ENCODE measurements around the gene ZNF710. TPM values are rescaled to one million over a fixed set of nuclear protein-coding genes. Genes with fewer than 3 reads are reported as not detected.
A peak's percentile ranks its signal among the peaks of the same experiment; 100 is the strongest.

Gene ZNF710
- total RNA-seq, 4 donors from 2014 or later: 27.3 to 43.4 (median 35.6) TPM

GRCh38 chr15:90101969-90102890, 101.1 kb downstream of the ZNF710 start, which contains the start of gene IDH2:
IDH2 (minus strand) TSS chr15:90102468; CDS start chr15:90102390, 78 bp downstream.
- H3K4me1 ChIP-seq: peaks cover 10 to 67% (median 60%) of the 10 kb centered on the region in 4 donors
- H3K4me3 ChIP-seq: peak within 1 kb of the TSS; percentile 67 to 93 (median 92)
- TF ChIP-seq CTCF (IDR thresholded peaks at IDR 0.05) (peak in 2 of 5 experiments; percentile 24 to 31), EP300 (IDR thresholded peaks at IDR 0.05; ENCODE audit: low read depth) (no peak), POLR2AphosphoS5 (IDR thresholded peaks at IDR 0.05) (peak; percentile 76 to 94 (median 91)), POLR2A (IDR thresholded peaks at IDR 0.05) (peak; percentile 79)
- in situ Hi-C loops (cut with MboI; ENCODE audit: low pct_ligation_motif_present in 1 of 4, low pct_unique_long_range_greater_than_20kb in 1 of 4, low sequenced_read_pairs in 3 of 4): no loop called here
- no peaks in the 10 kb centered on the region for H3K36me3 ChIP-seq
- H3K27me3 ChIP-seq: no peaks in the 10 kb centered on the region
- no peaks in the 10 kb centered on the region for H3K9me3 ChIP-seq
- intact Hi-C loops (cut with DNase I; ENCODE audit: low total_unique reads): loop anchor here (2.0 kb wide), 1 partner anchor 131 kb away; the partner anchor contains the start of gene CIB1
- H3K27ac ChIP-seq: peak within 1 kb of the TSS; percentile 94 to 99 (median 97)
- peak; percentile 87 for DNase-seq
- 0% methylated on average over 36 of the region's 104 CpGs; no CpG with 5 or more reads in 1 of the 2 donors for WGBS, 2 donors (ENCODE audit: low coverage in 1 of 2)

GRCh38 chr15:90103701-90104329, 102.7 kb downstream of the ZNF710 start:
- in situ Hi-C loops (cut with MboI; ENCODE audit: low pct_ligation_motif_present in 1 of 4, low pct_unique_long_range_greater_than_20kb in 1 of 4, low sequenced_read_pairs in 3 of 4): no loop called here
- Histone ChIP-seq H3K4me3 (no peak overlapping the region), H3K27ac (peak overlapping the region; percentile 94 to 99 (median 97)), H3K27me3 (no peaks in the 10 kb centered on the region), H3K4me1 (peaks cover 10 to 52% (median 48%) of the 10 kb centered on the region in 4 donors), H3K36me3 (no peaks in the 10 kb centered on the region), H3K9me3 (no peaks in the 10 kb centered on the region)
- WGBS, 2 donors (ENCODE audit: low coverage in 1 of 2): 71 to 79% methylated on average over 2 to 5 of the region's 5 CpGs
- no peak for DNase-seq
- TF ChIP-seq POLR2A (IDR thresholded peaks at IDR 0.05) (no peak), CTCF (IDR thresholded peaks at IDR 0.05) (no peak), EP300 (IDR thresholded peaks at IDR 0.05; ENCODE audit: low read depth) (no peak), POLR2AphosphoS5 (IDR thresholded peaks at IDR 0.05) (no peak)
- intact Hi-C loops (cut with DNase I; ENCODE audit: low total_unique reads): no loop called here

DNA sequence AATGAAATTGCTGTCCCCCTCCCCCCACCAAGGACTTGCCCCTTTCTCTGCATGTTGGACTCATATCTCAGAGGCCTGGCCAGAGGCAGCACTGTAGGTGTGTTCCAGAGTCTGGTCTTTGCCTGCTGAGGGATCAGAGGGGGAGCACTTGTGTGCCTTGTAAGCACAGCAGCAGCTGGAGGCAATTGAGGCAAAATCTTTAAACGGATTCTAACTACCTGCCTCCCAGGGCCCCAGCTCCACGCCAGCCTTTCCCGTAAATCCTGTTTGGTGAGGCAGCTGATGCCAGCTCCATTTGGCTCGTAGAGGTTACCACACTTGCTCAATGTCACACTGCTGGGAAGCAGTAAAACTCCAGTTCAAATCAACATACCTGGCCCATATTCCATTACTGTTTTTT, 103.4 kb downstream of the ZNF710 start:
- DNase-seq: peak; percentile 59
- Histone ChIP-seq H3K27me3 (no peaks in the 10 kb centered on the region), H3K9me3 (no peaks in the 10 kb centered on the region), H3K27ac (peak overlapping the region; percentile 94 to 99 (median 97)), H3K36me3 (no peaks in the 10 kb centered on the region), H3K4me1 (peaks cover 10 to 48% (median 41%) of the 10 kb centered on the region in 4 donors), H3K4me3 (no peak overlapping the region)
- in situ Hi-C loops (cut with MboI; ENCODE audit: low pct_ligation_motif_present in 1 of 4, low pct_unique_long_range_greater_than_20kb in 1 of 4, low sequenced_read_pairs in 3 of 4): no loop called here
- WGBS, 2 donors (ENCODE audit: low coverage in 1 of 2): 23 to 41% methylated on average over 4 of the region's 4 CpGs
- no peak for TF ChIP-seq CTCF (IDR thresholded peaks at IDR 0.05)
- intact Hi-C loops (cut with DNase I; ENCODE audit: low total_unique reads): no loop called here

DNA sequence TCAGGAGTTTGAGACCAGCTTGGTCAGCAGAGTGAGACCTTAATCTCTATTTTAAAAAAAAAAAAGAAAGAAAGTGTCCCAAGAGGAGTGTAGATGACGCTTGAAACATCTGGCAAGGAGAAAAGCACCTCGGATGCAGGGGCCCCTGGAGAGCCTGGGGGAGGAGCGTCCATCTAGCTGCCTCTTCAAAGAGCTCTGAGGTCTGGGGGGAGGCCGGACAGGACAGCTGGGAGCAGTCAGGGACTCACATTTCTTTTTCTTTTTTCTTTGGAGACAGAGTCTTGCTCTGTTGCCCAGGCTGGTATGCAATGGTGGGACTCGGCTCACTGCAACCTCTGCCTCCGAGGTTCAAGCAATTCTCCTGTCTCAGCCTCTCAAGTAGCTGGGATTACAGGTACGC, 104.4 kb downstream of the ZNF710 start:
- H3K4me1 ChIP-seq: peaks cover 6 to 41% (median 32%) of the 10 kb centered on the region in 4 donors
- no peak overlapping the region for H3K4me3 ChIP-seq
- H3K27ac ChIP-seq: peak overlapping the region in 2 of 4 donors; percentile 96 to 99
- 80 to 81% methylated on average over 4 to 7 of the region's 7 CpGs for WGBS, 2 donors (ENCODE audit: low coverage in 1 of 2)
- no peaks in the 10 kb centered on the region for H3K9me3 ChIP-seq
- no peaks in the 10 kb centered on the region for H3K36me3 ChIP-seq
- no peaks in the 10 kb centered on the region for H3K27me3 ChIP-seq
- TF ChIP-seq EP300 (IDR thresholded peaks at IDR 0.05; ENCODE audit: low read depth) (no peak), POLR2AphosphoS5 (IDR thresholded peaks at IDR 0.05) (no peak), POLR2A (IDR thresholded peaks at IDR 0.05) (no peak), CTCF (IDR thresholded peaks at IDR 0.05) (no peak)
- DNase-seq: no peak
- in situ Hi-C loops (cut with MboI; ENCODE audit: low pct_ligation_motif_present in 1 of 4, low pct_unique_long_range_greater_than_20kb in 1 of 4, low sequenced_read_pairs in 3 of 4): no loop called here
- intact Hi-C loops (cut with DNase I; ENCODE audit: low total_unique reads): no loop called here
